Gastrocnemius medialis (tissue), 4 donors: ENCODE results near the gene MTHFD2L. TPM values are rescaled to one million over a fixed set of nuclear protein-coding genes. Genes with fewer than 3 reads are reported as not detected.
"Not testable (repeated sequence)": the region's sequence is repeated elsewhere in the genome, so short reads cannot be mapped to it uniquely, and the experiment has no call there.

Experiments used
- ATAC-seq, 2 donors: fragments of 150-250 bp; one replicate each; pipeline ENCODE4 v1.9.1; 2016
- DNase-seq, 2 donors: peaks; one replicate each; pipeline ENCODE4 v3.0.0-alpha.2; 2019
- H3K27ac ChIP-seq, 4 donors: fragments of 200-600 bp; sonication (generic); 1 replicate in 1 of 4; 2 replicates in 3 of 4; pipeline ENCODE4 v1.5.1; 2016 to 2018; ENCODE audit warnings: mild to moderate bottlenecking in 2 of 4, moderate library complexity in 1 of 4
- H3K27me3 ChIP-seq, 3 donors: fragments of 200-600 bp; sonication (generic) in 2 of 3; 1 replicate in 1 of 3; 2 replicates in 2 of 3; pipeline versions ENCODE4 v1.5.1 to v1.6.0; 2016 to 2019; ENCODE audit warnings: mild to moderate bottlenecking in 1 of 3, moderate library complexity in 1 of 3
- H3K36me3 ChIP-seq, 2 donors: fragments of 200-600 bp; sonication (generic) in 1 of 2; one replicate each; pipeline ENCODE4 v1.5.1; 2017 to 2018
- H3K4me1 ChIP-seq, 2 donors: fragments of 200-600 bp; sonication (generic) in 1 of 2; one replicate each; pipeline ENCODE4 v1.5.1; 2016 to 2017; ENCODE audit warnings: mild to moderate bottlenecking in 2 of 2
- H3K4me3 ChIP-seq, 4 donors: fragments of 200-600 bp; sonication (generic) in 3 of 4; 1 replicate in 1 of 4; 2 replicates in 3 of 4; pipeline ENCODE4 v1.5.1; 2016 to 2019; ENCODE audit warnings: mild to moderate bottlenecking in 2 of 4
- H3K9me3 ChIP-seq, 3 donors: fragments of 200-600 bp; sonication (generic) in 2 of 3; 1 replicate in 1 of 3; 2 replicates in 2 of 3; pipeline ENCODE4 v1.5.1; 2016 to 2019
- CTCF ChIP-seq, 5 experiments: fragments of 450-650 bp in 3 of 5; fragments of 200-600 bp in 2 of 5; sonication (generic) in 2 of 5; IDR thresholded peaks in 4 of 5; conservative IDR thresholded peaks in 1 of 5; 1 replicate in 4 of 5; 2 replicates in 1 of 5; pipeline ENCODE4 v1.5.1; 2016 to 2019; ENCODE audit warnings: antibody characterized with exemption in 5 of 5, mild to moderate bottlenecking in 3 of 5, moderate library complexity in 3 of 5
- POLR2A ChIP-seq, 2 donors: fragments of 450-650 bp; IDR thresholded peaks; one replicate each; pipeline ENCODE4 v1.6.1; 2017; ENCODE audit warnings: antibody characterized with exemption in 2 of 2, mild to moderate bottlenecking in 2 of 2, moderate library complexity in 2 of 2
- in situ Hi-C, 4 donors: fragments of 200-750 bp; cut with MboI; loops; one replicate each; pipeline versions ENCODE4 v1.15.0 to v1.8.0; 2017; ENCODE audit warnings: low sequenced_read_pairs in 4 of 4
- intact Hi-C: fragments of 100-400 bp; cut with DNase I; formaldehyde crosslinking; loops from one replicate; pipeline ENCODE4 v1.15.1; 2023; ENCODE audit warnings: low total_unique reads
- total RNA-seq, 4 donors: library from RNA; depleted of rRNA; stranded (reverse); fragments of >200 nt; gene quantifications; one replicate each; pipeline versions ENCODE4 v1.1.0 to v1.2.3, GENCODE V29; 2016

Gene MTHFD2L
- total RNA-seq, 4 donors from 2014 or later: 7.0 to 11.0 (median 7.8) TPM

- DNase-seq (no peak), ATAC-seq (no peak)
- intact Hi-C loops (no loop called here), in situ Hi-C loops (no loop called here)
- Histone ChIP-seq H3K4me1 (no peaks in the 10 kb centered on the region), H3K4me3 (no peak overlapping the region), H3K27ac (no peak overlapping the region), H3K36me3 (no peaks in the 10 kb centered on the region), H3K27me3 (no peaks in the 10 kb centered on the region), H3K9me3 (no peaks in the 10 kb centered on the region)
- TF ChIP-seq CTCF (IDR thresholded peaks at IDR 0.05 in 4 of 5, conservative IDR thresholded peaks at IDR 0.05 in 1 of 5) (no peak), POLR2A (IDR thresholded peaks at IDR 0.05) (no peak)
These were observed 36.0 kb upstream of the MTHFD2L start for GRCh38 chr4:74121643-74122579.

- intact Hi-C loops: no loop called here
- DNase-seq (no peak), ATAC-seq (peak; percentile 74 to 86)
- no peaks in the 10 kb centered on the region for H3K4me1 ChIP-seq
- no peaks in the 10 kb centered on the region for H3K27me3 ChIP-seq
- no peaks in the 10 kb centered on the region for H3K9me3 ChIP-seq
- no peaks in the 10 kb centered on the region for H3K36me3 ChIP-seq
- H3K27ac ChIP-seq: no peak overlapping the region
- TF ChIP-seq CTCF (IDR thresholded peaks at IDR 0.05 in 4 of 5, conservative IDR thresholded peaks at IDR 0.05 in 1 of 5): no peak
- TF ChIP-seq POLR2A (IDR thresholded peaks at IDR 0.05): no peak
- H3K4me3 ChIP-seq: no peak overlapping the region
- in situ Hi-C loops: no loop called here
These were observed 34.7 kb upstream of the MTHFD2L start for GRCh38 chr4:74123065-74123728.

GRCh38 chr4:74125029-74125428 lies 32.9 kb upstream of the MTHFD2L start:
- Histone ChIP-seq H3K4me3 (no peak overlapping the region), H3K9me3 (no peaks in the 10 kb centered on the region), H3K27me3 (no peaks in the 10 kb centered on the region), H3K4me1 (no peaks in the 10 kb centered on the region), H3K36me3 (no peaks in the 10 kb centered on the region), H3K27ac (no peak overlapping the region)
- in situ Hi-C loops: loop anchor here in 3 of 4 donors (25.0 kb wide), 2 partner anchors 463 to 813 kb away; no protein-coding TSS in a partner anchor
- ATAC-seq: no peak
- DNase-seq: no peak
- intact Hi-C loops: no loop called here
- TF ChIP-seq CTCF (IDR thresholded peaks at IDR 0.05 in 4 of 5, conservative IDR thresholded peaks at IDR 0.05 in 1 of 5): no peak
- TF ChIP-seq POLR2A (IDR thresholded peaks at IDR 0.05): no peak

- ATAC-seq: no peak
- intact Hi-C loops (no loop called here), in situ Hi-C loops (loop anchor here in 3 of 4 donors (25.0 kb wide), 2 partner anchors 465 to 815 kb away; no protein-coding TSS in a partner anchor)
- no peak for DNase-seq
- Histone ChIP-seq H3K27me3 (no peaks in the 10 kb centered on the region), H3K4me3 (no peak overlapping the region), H3K27ac (no peak overlapping the region), H3K36me3 (no peaks in the 10 kb centered on the region), H3K9me3 (no peaks in the 10 kb centered on the region), H3K4me1 (no peaks in the 10 kb centered on the region)
- TF ChIP-seq POLR2A (IDR thresholded peaks at IDR 0.05): no peak
- no peak for TF ChIP-seq CTCF (IDR thresholded peaks at IDR 0.05 in 4 of 5, conservative IDR thresholded peaks at IDR 0.05 in 1 of 5)
These were observed 30.2 kb upstream of the MTHFD2L start for GRCh38 chr4:74127745-74128144.

GRCh38 chr4:74130843-74131242 lies 27.1 kb upstream of the MTHFD2L start:
- not testable (repeated sequence) for ATAC-seq, H3K9me3 ChIP-seq, H3K4me1 ChIP-seq, H3K36me3 ChIP-seq, H3K27me3 ChIP-seq, DNase-seq, H3K27ac ChIP-seq, H3K4me3 ChIP-seq
- intact Hi-C loops (loop anchor here (5.0 to 10.0 kb wide), 3 partner anchors 406 to 536 kb away; no protein-coding TSS in a partner anchor), in situ Hi-C loops (loop anchor here (10.0 to 25.0 kb wide), 4 partner anchors 466 to 819 kb away; no protein-coding TSS in a partner anchor)

- not testable (repeated sequence) for H3K27ac ChIP-seq, DNase-seq, H3K36me3 ChIP-seq, H3K4me3 ChIP-seq, H3K9me3 ChIP-seq, H3K4me1 ChIP-seq, ATAC-seq, H3K27me3 ChIP-seq
- in situ Hi-C loops (loop anchor here (10.0 to 25.0 kb wide), 4 partner anchors 467 to 820 kb away; no protein-coding TSS in a partner anchor), intact Hi-C loops (loop anchor here (5.0 to 10.0 kb wide), 3 partner anchors 407 to 537 kb away; no protein-coding TSS in a partner anchor)
These were observed 25.7 kb upstream of the MTHFD2L start for GRCh38 chr4:74132188-74132587.
